Chondrocyte (in vitro differentiated cells): ENCODE measurements around the gene HOXA9. TPM values are rescaled to one million over a fixed set of nuclear protein-coding genes. Genes with fewer than 3 reads are reported as not detected.

Experiments used
- DNase-seq: peaks from one replicate; pipeline ENCODE4 v3.0.0; 2021; ENCODE audit warnings: mixed read lengths, low spot score
- H3K27ac Mint-ChIP-seq: one replicate; pipeline ENCODE4 v1.8.0; 2021; ENCODE audit warnings: mild to moderate bottlenecking, moderate library complexity, mixed read lengths; ENCODE audit not compliant: unreplicated experiment
- H3K27me3 Mint-ChIP-seq: 2 replicates; pipeline ENCODE4 v1.8.0; 2021; ENCODE audit warnings: low read depth, mixed read lengths
- H3K36me3 Mint-ChIP-seq: 2 replicates; pipeline ENCODE4 v1.8.0; 2021; ENCODE audit warnings: low read depth, mixed read lengths
- H3K4me1 Mint-ChIP-seq: 2 replicates; pipeline ENCODE4 v1.8.0; 2021; ENCODE audit warnings: low read depth, mild to moderate bottlenecking, mixed read lengths
- H3K4me3 Mint-ChIP-seq: one replicate; pipeline ENCODE4 v1.8.0; 2021; ENCODE audit warnings: mild to moderate bottlenecking, moderate library complexity, mixed read lengths; ENCODE audit not compliant: unreplicated experiment
- H3K9me3 Mint-ChIP-seq: 2 replicates; pipeline ENCODE4 v1.8.0; 2021; ENCODE audit warnings: low read depth, mixed read lengths
- total RNA-seq: library from RNA; stranded (reverse); gene quantifications from 3 replicates; pipeline ENCODE4 v1.2.1, GENCODE V29; 2021
- TF ChIP-seq, protein P1 (sequence below): fragments of 200-600 bp; sonication (generic); IDR thresholded peaks from 2 replicates; pipeline ENCODE4 v1.5.0; 2021; ENCODE audit warnings: antibody characterized with exemption, mild to moderate bottlenecking, moderate library complexity

Gene HOXA9
- total RNA-seq, 1 donor from 2014 or later: not detected

DNA sequence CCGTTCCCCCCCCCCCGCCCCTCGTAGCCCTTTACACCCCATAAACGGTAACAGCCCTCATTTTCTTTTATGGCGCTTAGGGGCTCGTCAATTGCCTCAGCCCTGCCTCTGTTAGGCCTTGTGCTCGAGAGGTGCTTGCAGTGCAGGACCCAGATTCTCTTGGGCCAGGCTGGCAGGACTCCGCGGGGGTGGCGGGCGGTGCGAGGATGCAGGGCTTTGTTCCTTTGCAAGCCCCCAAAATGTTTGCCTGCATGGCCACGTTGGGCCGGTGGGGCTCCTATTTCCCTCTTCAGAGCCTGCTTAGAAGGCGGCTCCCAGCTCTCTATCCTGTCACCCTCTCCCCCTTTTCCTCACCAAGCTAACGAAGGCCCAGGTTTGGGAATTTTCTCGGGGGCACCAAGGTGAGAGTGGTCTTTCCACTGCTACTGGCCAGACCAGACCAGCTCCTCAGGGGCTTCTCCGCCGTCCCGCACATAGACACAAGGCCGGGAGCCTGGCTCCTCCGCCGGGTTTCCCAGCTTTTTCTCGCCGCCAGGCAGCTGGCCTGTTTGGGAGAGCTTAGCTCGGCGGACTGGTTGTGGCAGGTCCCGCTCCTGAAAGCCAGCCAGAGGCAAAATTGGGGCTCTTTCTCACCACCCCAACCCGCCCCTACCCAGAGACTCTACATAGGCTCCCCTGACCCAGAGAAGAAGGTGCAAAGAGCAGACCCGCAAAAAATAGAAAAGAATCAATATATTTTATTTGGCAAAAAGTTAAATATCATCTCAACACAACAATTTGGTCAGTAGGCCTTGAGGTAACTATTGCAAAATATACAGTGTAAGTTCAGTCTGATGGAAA lies 3.4 kb downstream of the HOXA9 start:
- Mint-ChIP-seq H3K27me3 (peaks cover 73% of the 10 kb centered on the region), H3K27ac (no peak overlapping the region), H3K4me1 (peaks cover 6% of the 10 kb centered on the region), H3K9me3 (peaks cover 4% of the 10 kb centered on the region), H3K4me3 (no peak overlapping the region), H3K36me3 (peaks cover 4% of the 10 kb centered on the region)
- DNase-seq: peak; percentile 68
- TF ChIP-seq, protein P1, sequence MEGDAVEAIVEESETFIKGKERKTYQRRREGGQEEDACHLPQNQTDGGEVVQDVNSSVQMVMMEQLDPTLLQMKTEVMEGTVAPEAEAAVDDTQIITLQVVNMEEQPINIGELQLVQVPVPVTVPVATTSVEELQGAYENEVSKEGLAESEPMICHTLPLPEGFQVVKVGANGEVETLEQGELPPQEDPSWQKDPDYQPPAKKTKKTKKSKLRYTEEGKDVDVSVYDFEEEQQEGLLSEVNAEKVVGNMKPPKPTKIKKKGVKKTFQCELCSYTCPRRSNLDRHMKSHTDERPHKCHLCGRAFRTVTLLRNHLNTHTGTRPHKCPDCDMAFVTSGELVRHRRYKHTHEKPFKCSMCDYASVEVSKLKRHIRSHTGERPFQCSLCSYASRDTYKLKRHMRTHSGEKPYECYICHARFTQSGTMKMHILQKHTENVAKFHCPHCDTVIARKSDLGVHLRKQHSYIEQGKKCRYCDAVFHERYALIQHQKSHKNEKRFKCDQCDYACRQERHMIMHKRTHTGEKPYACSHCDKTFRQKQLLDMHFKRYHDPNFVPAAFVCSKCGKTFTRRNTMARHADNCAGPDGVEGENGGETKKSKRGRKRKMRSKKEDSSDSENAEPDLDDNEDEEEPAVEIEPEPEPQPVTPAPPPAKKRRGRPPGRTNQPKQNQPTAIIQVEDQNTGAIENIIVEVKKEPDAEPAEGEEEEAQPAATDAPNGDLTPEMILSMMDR: no peak

DNA sequence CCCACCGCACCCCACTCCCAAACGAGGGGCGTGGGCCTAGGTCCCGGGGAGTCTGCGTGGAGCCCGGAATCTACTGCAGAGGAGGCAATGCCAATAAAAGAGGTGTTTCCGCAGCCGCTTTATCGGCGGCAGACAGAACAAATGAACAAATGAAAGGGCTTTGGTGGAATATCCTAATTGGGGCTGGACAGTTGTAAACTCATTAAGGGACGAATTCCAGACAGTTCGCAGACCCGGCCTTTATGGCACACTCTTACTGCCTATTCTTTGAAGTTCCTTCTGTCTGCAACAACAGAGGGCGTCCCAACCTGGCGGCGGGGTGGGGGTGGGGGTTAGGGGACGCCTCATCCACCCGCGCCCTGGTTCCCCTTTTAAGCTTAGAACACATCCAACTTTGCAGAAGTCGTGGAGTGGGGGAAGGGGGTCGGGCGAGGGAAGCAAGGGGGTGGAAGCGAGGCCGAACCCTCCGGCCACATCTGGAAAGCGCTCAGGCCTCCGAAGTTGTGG lies 4.1 kb downstream of the HOXA9 start:
- peaks cover 71% of the 10 kb centered on the region for H3K27me3 Mint-ChIP-seq
- H3K4me3 Mint-ChIP-seq: peak overlapping the region; percentile 69
- DNase-seq: peak; percentile 49
- peaks cover 4% of the 10 kb centered on the region for H3K9me3 Mint-ChIP-seq
- H3K27ac Mint-ChIP-seq: no peak overlapping the region
- peaks cover 4% of the 10 kb centered on the region for H3K36me3 Mint-ChIP-seq
- peaks cover 9% of the 10 kb centered on the region for H3K4me1 Mint-ChIP-seq
- TF ChIP-seq, protein P1: no peak

DNA sequence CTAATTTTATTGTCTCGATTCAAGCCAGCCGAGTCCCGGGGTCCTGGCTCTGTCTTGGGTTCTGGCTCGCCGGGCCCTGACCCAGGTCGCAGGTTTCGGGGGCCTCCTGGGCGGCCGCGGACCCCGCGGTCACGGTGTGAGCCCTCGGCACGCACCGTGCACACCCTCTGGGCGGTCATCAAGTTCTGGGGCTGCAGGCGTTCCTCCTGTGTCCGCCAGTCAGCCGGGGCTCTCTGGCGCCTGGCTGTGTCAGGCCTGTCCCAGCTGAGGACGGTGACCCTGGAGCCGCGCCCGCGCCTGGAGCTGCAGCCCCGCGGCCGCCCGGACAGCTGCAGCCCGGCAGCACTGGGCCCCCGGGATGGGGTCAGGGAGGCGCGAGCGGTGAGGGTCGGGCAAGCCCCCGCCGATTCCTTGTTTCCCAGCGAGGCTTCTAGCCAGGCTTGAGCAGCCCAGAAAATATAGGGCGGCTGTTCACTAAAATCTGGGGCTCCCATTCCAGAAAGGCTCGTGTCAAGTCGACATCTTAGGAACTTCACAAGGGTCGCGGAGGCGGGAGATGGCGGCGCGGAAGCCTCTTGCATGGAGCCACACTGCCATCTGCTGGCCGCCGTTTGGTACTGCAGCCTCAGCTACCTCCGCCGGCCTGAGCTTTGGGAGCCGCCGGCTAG lies 4.7 kb downstream of the HOXA9 start:
- peaks cover 8% of the 10 kb centered on the region for H3K4me1 Mint-ChIP-seq
- H3K27ac Mint-ChIP-seq: no peak overlapping the region
- TF ChIP-seq, protein P1: peak; percentile 100
- H3K36me3 Mint-ChIP-seq: peaks cover 4% of the 10 kb centered on the region
- H3K27me3 Mint-ChIP-seq: peaks cover 70% of the 10 kb centered on the region
- peak overlapping the region; percentile 69 for H3K4me3 Mint-ChIP-seq
- DNase-seq: peak; percentile 94
- H3K9me3 Mint-ChIP-seq: peaks cover 4% of the 10 kb centered on the region

DNA sequence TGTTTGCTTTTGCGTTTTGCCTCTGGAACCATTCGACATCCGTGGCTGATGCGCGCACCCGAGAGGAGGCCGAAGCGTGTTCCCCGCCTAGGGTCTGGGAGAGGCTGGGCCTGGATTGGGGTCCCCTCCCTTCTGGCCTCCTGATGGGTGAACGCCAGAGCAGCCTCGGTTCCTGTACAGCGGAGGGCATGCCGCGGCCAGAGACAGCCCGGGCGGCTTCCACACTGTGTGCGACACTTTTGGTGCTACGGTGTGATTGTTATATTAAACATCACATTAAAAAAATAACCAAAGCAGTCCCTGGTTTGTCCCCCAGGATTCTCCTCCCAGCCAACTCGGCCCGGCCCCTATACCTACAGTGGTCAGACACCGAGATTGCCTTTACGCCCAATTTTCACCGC lies 5.2 kb downstream of the HOXA9 start:
- peaks cover 73% of the 10 kb centered on the region for H3K27me3 Mint-ChIP-seq
- no peak overlapping the region for H3K4me3 Mint-ChIP-seq
- H3K36me3 Mint-ChIP-seq: peaks cover 4% of the 10 kb centered on the region
- TF ChIP-seq, protein P1: no peak
- no peak overlapping the region for H3K27ac Mint-ChIP-seq
- peak; percentile 78 for DNase-seq
- H3K9me3 Mint-ChIP-seq: peaks cover 4% of the 10 kb centered on the region
- peaks cover 10% of the 10 kb centered on the region for H3K4me1 Mint-ChIP-seq
